GM12878 (cell line): Measurements from ENCODE around the gene POF1B. TPM values are rescaled to one million over a fixed set of nuclear protein-coding genes. Genes with fewer than 3 reads are reported as not detected.

Experiments used
- ATAC-seq: fragments of 200-7000 bp; cut with Tn5 transposase; 3 replicates; pipeline ENCODE4 v1.9.1; 2020; ENCODE audit warnings: mild to moderate bottlenecking, moderate library complexity
- BruUV-seq: library from RNA; stranded (reverse); fragments of 400-500 nt; replicated peaks from 2 replicates; lab custom pipeline; 2021; lab: Mats Ljungman, UMichigan
- CTCF ChIA-PET: fragments of 300-600 bp; sonication (Branson Sonifier 250); formaldehyde crosslinking; extraction: SDS; loops from one replicate; lab custom pipeline; 2021; ENCODE audit warnings: inconsistent platforms; lab: Yijun Ruan, JAX
- POLR2A ChIA-PET: fragments of 350-600 bp; formaldehyde crosslinking; extraction: SDS; loops from one replicate; lab custom pipeline; 2021; ENCODE audit warnings: inconsistent platforms; lab: Charles Lee
- RAD21 ChIA-PET: fragments of 300-600 bp; sonication (Branson Sonifier 250); formaldehyde crosslinking; loops from one replicate; lab custom pipeline; 2023; ENCODE audit warnings: antibody characterized with exemption; ENCODE audit not compliant: unreplicated experiment; lab: Charles Lee
- SMC1A ChIA-PET: fragments of 300-600 bp; sonication (Branson Sonifier 250); formaldehyde crosslinking; loops from one replicate; lab custom pipeline; 2023; ENCODE audit not compliant: unreplicated experiment, uncharacterized antibody; lab: Charles Lee
- DNase-seq: peaks from one replicate; pipeline ENCODE4 v3.0.0-alpha.2; 2011; ENCODE audit warnings: low read depth, low spot score
- FAIRE-seq: peaks from 3 replicates; lab custom pipeline; 2011; peaks lifted over from hg19 to GRCh38; lab: Jason Lieb, UNC
- H2AFZ ChIP-seq: 2 replicates; pipeline ENCODE4 v1.6.0; 2011; ENCODE audit warnings: low read depth, low read length, control low read depth; ENCODE audit not compliant: control insufficient read depth
- H3K27ac ChIP-seq: 2 replicates; pipeline ENCODE4 v1.5.1; 2011; ENCODE audit warnings: control low read depth; ENCODE audit not compliant: control insufficient read depth, insufficient read depth
- H3K27me3 ChIP-seq, 2 experiments: replicated peaks in 1 of 2; 2 replicates each; pipeline versions ENCODE4 v1.6.0 to v1.6.1; 2011; ENCODE audit warnings: low read length in 1 of 2; ENCODE audit not compliant: control insufficient read depth in 2 of 2, insufficient read depth in 2 of 2
- H3K36me3 ChIP-seq, 2 experiments: 2 replicates each; pipeline ENCODE4 v1.5.1; 2011; ENCODE audit warnings: low read length in 1 of 2; ENCODE audit not compliant: control insufficient read depth in 2 of 2, insufficient read depth in 2 of 2
- H3K4me1 ChIP-seq: 2 replicates; pipeline ENCODE4 v1.6.1; 2011; ENCODE audit warnings: mild to moderate bottlenecking, low read length, moderate library complexity, mixed read lengths; ENCODE audit not compliant: control insufficient read depth, insufficient read depth
- H3K4me2 ChIP-seq: 2 replicates; pipeline ENCODE4 v1.6.0; 2011; ENCODE audit warnings: control low read depth; ENCODE audit not compliant: control insufficient read depth, insufficient read depth
- H3K4me3 ChIP-seq: fragments of 200-600 bp; sonication (generic); 2 replicates; pipeline ENCODE4 v1.5.1; 2016
- H3K79me2 ChIP-seq: 2 replicates; pipeline ENCODE4 v1.6.0; 2011; ENCODE audit warnings: low read length; ENCODE audit not compliant: control insufficient read depth, insufficient read depth
- H3K9ac ChIP-seq: 2 replicates; pipeline ENCODE4 v1.8.0; 2011; ENCODE audit warnings: low read length, control low read depth, mixed read lengths; ENCODE audit not compliant: control insufficient read depth, insufficient read depth
- H3K9me3 ChIP-seq: replicated peaks from 3 replicates; pipeline ENCODE4 v1.5.1; 2011; ENCODE audit warnings: mild to moderate bottlenecking, low read length; ENCODE audit not compliant: control insufficient read depth, insufficient read depth
- H4K20me1 ChIP-seq: 2 replicates; pipeline ENCODE4 v1.6.0; 2011; ENCODE audit not compliant: control insufficient read depth, insufficient read depth
- CBX3 ChIP-seq: fragments of 200-600 bp; sonication (generic); IDR thresholded peaks from 2 replicates; pipeline ENCODE4 v1.6.1; 2016; ENCODE audit warnings: low read depth, borderline replicate concordance
- CEBPB ChIP-seq, 2 experiments: fragments of 150-350 bp in 1 of 2; IDR thresholded peaks; 2 replicates each; pipeline ENCODE4 v1.6.1; 2012 to 2014; ENCODE audit warnings: low read depth in 2 of 2, low read length in 2 of 2, borderline replicate concordance in 1 of 2, inconsistent platforms in 1 of 2
- E2F8 ChIP-seq: fragments of 450-650 bp; IDR thresholded peaks from 2 replicates; pipeline ENCODE4 v1.6.1; 2018; ENCODE audit warnings: mild to moderate bottlenecking, low read depth, moderate library complexity; ENCODE audit not compliant: partially characterized antibody
- FOXM1 ChIP-seq: IDR thresholded peaks from 2 replicates; pipeline ENCODE4 v1.6.1; 2012; ENCODE audit warnings: low read depth, mild to moderate bottlenecking, inconsistent platforms, low read length, moderate library complexity
- HDAC6 ChIP-seq: fragments of 200-600 bp; sonication (generic); IDR thresholded peaks from one replicate; pipeline ENCODE4 v1.8.0; 2017; ENCODE audit warnings: antibody characterized with exemption; ENCODE audit not compliant: unreplicated experiment
- HSF1 ChIP-seq: fragments of 150-350 bp; IDR thresholded peaks from 2 replicates; pipeline ENCODE4 v1.6.1; 2014; ENCODE audit warnings: mild to moderate bottlenecking, low read depth, low read length
- KAT2A ChIP-seq: conservative IDR thresholded peaks from 2 replicates; pipeline ENCODE4 v1.6.1; 2011; ENCODE audit warnings: low read depth, low read length; ENCODE audit not compliant: control insufficient read depth
- NFYB ChIP-seq: IDR thresholded peaks from 2 replicates; pipeline ENCODE4 v1.6.1; 2011; ENCODE audit warnings: low read depth, mild to moderate bottlenecking, low read length, improper control_type of control experiment, moderate library complexity; ENCODE audit not compliant: insufficient read depth
- RAD51 ChIP-seq: fragments of 450-650 bp; IDR thresholded peaks from 2 replicates; pipeline ENCODE4 v1.6.1; 2016; ENCODE audit warnings: moderate library complexity, mild to moderate bottlenecking, inconsistent platforms
- SIN3A ChIP-seq: IDR thresholded peaks from 2 replicates; pipeline ENCODE4 v1.6.1; 2012; ENCODE audit warnings: low read depth, low read length, improper control_type of control experiment
- ZNF384 ChIP-seq: IDR thresholded peaks from 2 replicates; pipeline ENCODE4 v1.6.1; 2012; ENCODE audit warnings: low read depth, mild to moderate bottlenecking, low read length, improper control_type of control experiment, borderline replicate concordance
- WGBS: methylation state at CpG from one replicate; pipeline ENCODE4 v1.1.6; 2016; ENCODE audit warnings: low lambda C conversion rate; ENCODE audit not compliant: insufficient replicate concordance, insufficient coverage; ENCODE audit errors: missing lambda C conversion rate; 5-methylcytosine and 5-hydroxymethylcytosine counted together
- in situ Hi-C: fragments of 300-500 bp; cut with MboI; formaldehyde crosslinking; loops from 9 replicates; pipeline ENCODE4 v1.14.3; 2018; ENCODE audit warnings: mixed read lengths
- intact Hi-C: fragments of 100-400 bp; cut with micrococcal nuclease; formaldehyde crosslinking; loops from one replicate; pipeline ENCODE4 v1.14.2; 2022; ENCODE audit not compliant: unreplicated experiment
- polyA plus RNA-seq, 11 experiments: library from polyadenylated mRNA; depleted of rRNA in 4 of 11; unstranded in 6 of 11; stranded (reverse) in 5 of 11; fragments of >200 nt; fragmentation: Nextera tagmentation in 4 of 11; fragmentation: Illumina TruSeq in 1 of 11; extraction: Ambion mirVana in 4 of 11; extraction: Trizol in 1 of 11; gene quantifications; 1 replicate in 1 of 11; 2 replicates in 10 of 11; pipeline versions ENCODE4 v1.2.1 to v1.2.3, GENCODE V29; 2011 to 2016; ENCODE audit warnings: inconsistent platforms in 2 of 11, missing spikeins in 2 of 11, low read depth in 1 of 11
- total RNA-seq, 4 experiments: library from RNA; depleted of rRNA in 3 of 4; stranded (reverse); fragments of >200 nt in 3 of 4; fragmentation: Illumina TruSeq in 1 of 4; extraction: Trizol in 1 of 4; gene quantifications; 2 replicates each; pipeline versions ENCODE4 v1.2.1 to v1.2.3, GENCODE V29; 2013 to 2021

POF1B gene
- total and polyA plus RNA-seq, 10 of the 15 experiments (the other 5 are each of a cell fraction or from before 2014, with no cell fraction given) = 0.14 to 13.5 (median 0.99) TPM

- 82% methylated on average over 2 of the region's 2 CpGs for WGBS
- in situ Hi-C loops (no loop called here), intact Hi-C loops (no loop called here)
- ATAC-seq = no peak
- Histone ChIP-seq H3K79me2 (no peaks in the 10 kb centered on the region), H3K27me3 (no peaks in the 10 kb centered on the region), H3K9ac (no peak overlapping the region), H3K9me3 (no peaks in the 10 kb centered on the region; the same call in 2 of the 3 replicates), H2AFZ (no peak overlapping the region), H3K4me3 (no peak overlapping the region), H3K4me2 (no peak overlapping the region), H4K20me1 (no peaks in the 10 kb centered on the region), H3K36me3 (peaks cover 0 to 2% of the 10 kb centered on the region in 2 experiments; a peak in 2 of 4 replicates), H3K27ac (no peak overlapping the region), H3K4me1 (no peaks in the 10 kb centered on the region)
- no TSS peak for BruUV-seq
- ChIA-PET POLR2A (no interaction called here), SMC1A (no interaction called here), RAD21 (no interaction called here), CTCF (no interaction called here)
- TF ChIP-seq HSF1 (no peak), NFYB (no peak), E2F8 (no peak), SIN3A (no peak), CEBPB (IDR thresholded peaks at IDR 0.05; ENCODE audit: borderline replicate concordance in 1 of 2, low read depth in 2 of 2, low read length in 2 of 2) (no peak), ZNF384 (no peak), FOXM1 (no peak), RAD51 (no peak), HDAC6 (no peak), KAT2A (no peak), CBX3 (no peak)
- FAIRE-seq = no peak
- no peak for DNase-seq
These were observed 52.5 kb downstream of the POF1B start for GRCh38 chrX:85327060-85327333.
